Measurements from ENCODE around the gene STARD5.
A peak's percentile ranks its signal among the peaks of the same experiment; 100 is the strongest.

STARD5 gene

DNA sequence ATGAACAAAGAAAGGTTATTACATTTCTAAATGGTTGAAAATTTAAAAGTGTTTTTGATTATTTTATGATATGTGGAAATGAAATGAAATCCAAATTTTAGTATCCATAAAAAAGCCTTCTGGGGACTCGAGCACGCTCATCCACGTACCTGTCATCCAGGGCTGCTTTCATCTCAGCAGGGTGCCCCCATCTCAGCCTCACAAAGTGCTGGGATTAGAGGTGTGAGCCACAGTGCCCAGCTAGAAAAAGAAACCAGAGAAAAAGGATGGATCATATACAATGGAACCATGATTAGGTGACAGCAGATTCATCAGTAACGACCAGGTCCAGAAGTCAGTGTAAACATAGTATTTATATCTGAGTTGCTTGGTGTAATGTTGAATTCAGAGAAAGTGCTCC lies 49.7 kb downstream of the STARD5 start:
- DNase-seq (no peak), ATAC-seq (no peak)

GRCh38 chr15:81273855-81274254 lies 50.1 kb downstream of the STARD5 start:
- DNase-seq (no peak), ATAC-seq (no peak)

DNA sequence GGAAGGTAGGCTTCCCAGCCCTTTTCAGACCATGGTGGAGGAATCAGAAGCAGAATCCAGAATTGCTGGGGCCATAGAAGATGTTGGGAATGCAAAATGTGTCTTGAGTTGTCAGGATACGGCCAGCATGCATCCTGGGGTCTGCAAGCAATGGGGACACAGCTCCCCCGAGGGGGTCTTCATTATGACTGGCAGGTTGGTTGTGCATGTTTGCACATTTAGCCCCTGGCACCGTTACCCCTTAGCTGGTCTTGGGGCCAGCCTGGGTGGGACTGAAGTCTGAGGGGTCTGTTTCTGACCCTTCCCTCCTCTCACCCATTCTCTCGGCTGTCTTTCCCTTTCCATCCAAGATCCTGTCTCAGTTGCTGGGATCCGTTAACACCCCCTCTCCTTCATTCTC lies 50.7 kb downstream of the STARD5 start:
- DNase-seq (no peak), ATAC-seq (no peak)

GRCh38 chr15:81271761-81272644 lies 51.9 kb downstream of the STARD5 start:
- no peak for DNase-seq
- ATAC-seq, result no peak

GRCh38 chr15:81270781-81271491 lies 53.0 kb downstream of the STARD5 start:
- DNase-seq, result no peak
- ATAC-seq, result peak; percentile 62

DNA sequence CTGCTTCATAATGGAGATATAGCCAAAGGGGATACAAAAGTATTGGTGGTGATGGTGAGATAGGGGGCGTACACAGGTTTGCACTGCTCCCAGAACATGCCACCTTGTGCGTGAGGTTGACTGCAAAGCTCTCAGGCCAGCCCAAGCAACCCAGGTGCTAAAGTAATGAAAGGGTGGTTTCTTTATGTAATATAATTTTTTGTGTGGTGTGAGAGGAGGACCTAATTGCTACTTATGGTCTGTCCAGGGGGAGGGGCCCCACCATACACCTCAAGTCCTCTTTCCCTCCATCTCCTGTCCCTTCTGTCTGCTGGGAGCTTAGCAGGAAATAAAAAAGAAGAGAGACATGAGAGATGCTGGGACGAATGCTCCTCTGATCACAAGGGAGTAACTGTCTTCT lies 53.8 kb downstream of the STARD5 start:
- no peak for DNase-seq
- no peak for ATAC-seq

DNA sequence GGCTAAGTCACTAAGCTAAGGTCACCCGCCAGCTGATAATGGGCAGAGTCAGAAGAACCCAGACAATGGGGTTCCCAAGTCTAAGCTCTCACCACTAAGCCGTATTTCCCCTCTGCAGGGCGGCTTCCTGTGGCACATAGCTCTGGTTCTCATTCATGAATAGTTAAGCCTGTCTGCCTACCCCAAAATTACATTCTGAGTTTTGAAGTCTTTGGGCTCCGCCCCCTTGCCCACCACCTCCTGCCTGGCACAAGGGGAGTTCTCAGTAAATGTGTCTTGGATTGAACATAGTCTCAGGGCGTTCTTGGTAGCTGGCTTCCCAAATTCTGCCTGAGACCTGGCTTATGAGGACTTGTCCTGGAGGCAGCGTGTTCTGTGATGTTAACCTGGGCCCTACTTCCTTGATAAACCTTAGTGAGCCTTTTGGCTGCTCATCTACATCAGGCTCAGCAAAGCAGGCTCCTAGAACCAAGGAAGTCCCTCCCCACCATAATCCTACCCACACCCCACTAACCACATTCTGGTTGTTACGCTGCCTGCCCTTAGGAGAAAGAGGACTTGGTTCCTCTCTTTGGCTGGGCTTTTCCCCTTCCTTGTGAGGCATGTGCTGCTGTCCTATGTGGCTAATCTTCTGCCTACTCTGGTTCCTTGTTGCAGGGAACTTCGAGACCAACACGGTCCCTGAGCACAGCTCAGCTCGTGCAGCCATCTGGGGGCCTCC lies 54.9 kb downstream of the STARD5 start:
- peak; percentile 32 for DNase-seq
- peak; percentile 26 for ATAC-seq

- ATAC-seq (no peak), DNase-seq (no peak)
These were observed 55.6 kb downstream of the STARD5 start for GRCh38 chr15:81268340-81268739.

DNA sequence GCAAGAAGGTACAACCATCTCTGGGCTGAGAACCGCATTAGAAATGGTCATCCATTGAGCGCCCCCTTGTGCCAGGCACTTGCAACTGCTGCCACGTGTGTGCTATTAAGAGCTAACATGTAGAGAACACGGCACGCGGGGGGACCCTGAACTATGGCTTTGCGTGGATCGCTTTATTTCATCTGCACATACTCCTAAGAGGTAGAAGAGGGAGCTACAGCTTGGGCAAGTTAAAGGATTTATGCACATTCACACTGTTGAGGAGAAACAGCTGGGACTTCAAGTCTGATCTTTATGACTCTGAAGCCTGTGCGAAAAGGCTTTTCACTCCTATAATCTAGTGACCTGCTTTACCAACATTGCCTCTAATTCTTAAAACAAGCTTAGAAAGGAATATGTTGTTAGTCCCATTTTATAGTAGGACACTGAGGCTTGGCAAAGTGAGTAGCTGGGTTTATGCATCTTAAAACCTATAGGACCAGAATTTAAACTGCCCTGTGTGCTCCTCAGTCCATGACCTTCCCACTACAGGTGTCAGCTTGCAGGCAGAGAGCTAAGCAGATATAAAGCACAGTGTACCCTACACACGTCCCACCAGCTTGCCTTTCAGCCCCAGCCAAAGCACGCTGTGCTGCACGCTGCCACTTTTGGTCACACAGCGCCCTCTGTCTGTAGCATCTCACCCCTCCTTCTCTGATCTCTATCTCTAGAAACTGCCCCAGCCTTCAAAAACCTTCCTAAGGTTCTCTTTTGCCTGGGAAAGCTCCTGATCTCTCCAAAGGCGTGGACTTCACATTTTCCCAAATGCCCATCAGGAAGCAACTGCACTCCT lies 57.8 kb downstream of the STARD5 start:
- peak; percentile 88 for DNase-seq

GRCh38 chr15:81265256-81265943 lies 58.5 kb downstream of the STARD5 start:
- no peak for ATAC-seq
- no peak for DNase-seq

More for the DNA sequence above, 57.8 kb downstream of the STARD5 start:
- peak; percentile 87 for ATAC-seq

GRCh38 chr15:81264072-81264857 lies 59.7 kb downstream of the STARD5 start:
- ATAC-seq (no peak), DNase-seq (no peak)

DNA sequence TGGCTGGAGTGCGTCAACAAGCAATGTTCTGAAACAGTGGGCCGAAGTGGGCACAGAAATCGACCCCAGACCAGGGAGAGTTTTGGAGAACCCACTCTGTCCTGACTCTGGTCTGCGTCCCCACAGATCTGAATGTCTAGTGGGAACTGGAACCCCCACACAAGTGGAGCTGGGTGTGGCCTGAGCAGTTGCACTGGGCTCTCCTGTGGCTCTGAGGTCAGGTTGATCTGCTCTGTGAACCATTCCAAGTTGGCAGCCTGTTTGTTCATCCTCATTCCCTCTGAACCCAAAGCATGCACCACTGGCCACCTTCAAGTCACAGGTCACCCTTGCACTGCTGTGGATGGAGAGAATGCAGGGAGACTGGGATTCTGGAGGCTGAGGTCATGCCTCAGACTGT lies 60.5 kb downstream of the STARD5 start:
- DNase-seq (no peak), ATAC-seq (no peak)

GRCh38 chr15:81261172-81261811 lies 62.6 kb downstream of the STARD5 start:
- no peak for DNase-seq

GRCh38 chr15:81259760-81260298 lies 64.1 kb downstream of the STARD5 start:
- no peak for DNase-seq
- no peak for ATAC-seq

More at GRCh38 chr15:81261172-81261811, 62.6 kb downstream of the STARD5 start:
- no peak for ATAC-seq
